Spleen (tissue), 11 donors: ENCODE results near the gene KIZ. TPM values are rescaled to one million over a fixed set of nuclear protein-coding genes. Genes with fewer than 3 reads are reported as not detected.
"Not testable (repeated sequence)": the region's sequence is repeated elsewhere in the genome, so short reads cannot be mapped to it uniquely, and the experiment has no call there.

ENCODE experiments used
- DNase-seq: peaks from one replicate; pipeline ENCODE4 v3.0.0-alpha.2; 2020
- H3K27ac ChIP-seq, 8 donors: fragments of 200-600 bp; sonication (generic) in 7 of 8; 1 replicate in 4 of 8; 2 replicates in 4 of 8; pipeline versions ENCODE4 v1.5.0 to v1.8.0; 2016 to 2021; ENCODE audit warnings: inconsistent platforms in 4 of 8, mild to moderate bottlenecking in 4 of 8, moderate library complexity in 1 of 8
- H3K27me3 ChIP-seq, 7 donors: fragments of 200-600 bp; sonication (generic) in 6 of 7; replicated peaks in 1 of 7; 1 replicate in 4 of 7; 2 replicates in 3 of 7; pipeline versions ENCODE4 v1.5.0 to v1.8.0; 2016 to 2021; ENCODE audit warnings: inconsistent platforms in 3 of 7, mild to moderate bottlenecking in 1 of 7
- H3K36me3 ChIP-seq, 6 donors: fragments of 200-600 bp; sonication (generic) in 5 of 6; 1 replicate in 4 of 6; 2 replicates in 2 of 6; pipeline versions ENCODE4 v1.5.0 to v1.8.0; 2016 to 2021; ENCODE audit warnings: inconsistent platforms in 2 of 6
- H3K4me1 ChIP-seq, 6 donors: fragments of 200-600 bp; sonication (generic) in 5 of 6; 1 replicate in 3 of 6; 2 replicates in 3 of 6; pipeline versions ENCODE4 v1.5.0 to v1.8.0; 2016 to 2021; ENCODE audit warnings: inconsistent platforms in 3 of 6
- H3K4me3 ChIP-seq, 8 donors: fragments of 200-600 bp; sonication (generic) in 7 of 8; 1 replicate in 4 of 8; 2 replicates in 4 of 8; pipeline versions ENCODE4 v1.5.0 to v1.8.0; 2016 to 2021; ENCODE audit warnings: inconsistent platforms in 4 of 8, mild to moderate bottlenecking in 4 of 8, moderate library complexity in 2 of 8
- H3K9me3 ChIP-seq, 8 donors: fragments of 200-600 bp; sonication (generic) in 7 of 8; 1 replicate in 4 of 8; 2 replicates in 4 of 8; pipeline versions ENCODE4 v1.5.0 to v1.8.0; 2016 to 2021; ENCODE audit warnings: inconsistent platforms in 4 of 8
- POLR2A ChIP-seq, 3 donors: fragments of 450-650 bp; IDR thresholded peaks; one replicate each; pipeline ENCODE4 v1.5.1; 2017; ENCODE audit warnings: antibody characterized with exemption in 3 of 3, mild to moderate bottlenecking in 1 of 3
- POLR2AphosphoS5 ChIP-seq, 3 donors: sonication (generic); formaldehyde crosslinking; IDR thresholded peaks; one replicate each; pipeline ENCODE4 v1.5.1; 2017; ENCODE audit warnings: antibody characterized with exemption in 3 of 3
- WGBS, 5 donors: extraction: QIAGEN DNeasy Blood & Tissue Kit in 3 of 5; methylation state at CpG; one replicate each; pipeline versions ENCODE4 v1.1.5 to v1.1.7; 2013 to 2018; 5-methylcytosine and 5-hydroxymethylcytosine counted together
- intact Hi-C: fragments of 100-400 bp; cut with DNase I; formaldehyde crosslinking; loops from one replicate; pipeline ENCODE4 v1.15.0; 2023; ENCODE audit warnings: low total_unique reads
- polyA plus RNA-seq, 3 donors: library from polyadenylated mRNA; stranded (reverse); fragments of 200-250 nt; gene quantifications; one replicate each; pipeline ENCODE4 v1.2.1, GENCODE V29; 2013
- total RNA-seq, 7 donors: library from RNA; depleted of rRNA in 3 of 7; stranded (reverse); fragments of >200 nt in 3 of 7; fragmentation: NEBNext Ultra II Directional in 4 of 7; extraction: Animal tissue kit (Norgen Biotek cat#: 25700) in 4 of 7; gene quantifications; one replicate each; pipeline versions ENCODE4 v1.1.0 to v1.2.1, GENCODE V29; 2016 to 2021
- TF ChIP-seq, protein P1 (sequence below), 11 experiments: fragments of 200-600 bp in 7 of 11; fragments of 450-650 bp in 4 of 11; sonication (generic) in 4 of 11; IDR thresholded peaks in 8 of 11; conservative IDR thresholded peaks in 3 of 11; 1 replicate in 7 of 11; 2 replicates in 4 of 11; pipeline versions ENCODE4 v1.4.0 to v1.8.0; 2016 to 2021; ENCODE audit warnings: antibody characterized with exemption in 11 of 11, inconsistent platforms in 4 of 11, mild to moderate bottlenecking in 1 of 11
- donor health status: healthy with polysubstance abuse.
- donor health status: DM: no; HTN: no; CAD: no; lungs with moderate emphysema.
- donor health status: DM: no; HTN: no; CAD: no.
- donor health status: Bipolar disorder and iron deficiency.
- donor health status: healthy.
- donor health status: DM: no; HTN: no; CAD: no.
- donor health status: DM: yes; HTN: yes; CAD: no.

KIZ gene
- total and polyA plus RNA-seq, 10 donors = 9.5 to 57.9 (median 20.2) TPM

DNA sequence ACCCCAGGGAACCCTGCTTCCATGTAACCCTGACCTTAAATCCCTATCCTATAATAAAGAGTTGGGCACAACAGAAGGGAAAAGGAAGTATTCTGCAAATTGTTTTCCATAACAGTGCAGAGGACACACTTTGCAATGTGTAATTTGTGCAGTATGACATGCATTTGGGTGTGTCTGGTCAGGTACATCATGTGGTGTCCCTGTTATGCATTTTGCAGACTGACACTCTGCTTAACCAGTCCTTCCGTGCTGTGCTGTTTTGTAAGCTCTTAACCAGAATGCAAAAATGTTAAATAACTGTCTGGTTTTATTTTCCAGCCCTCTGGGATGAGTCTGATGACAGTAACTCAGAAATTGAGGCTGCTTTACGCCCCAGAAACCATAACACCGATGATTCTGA lies 120.3 kb downstream of the KIZ start:
- intact Hi-C loops = no loop called here
- DNase-seq = no peak
- no peaks in the 10 kb centered on the region for H3K4me1 ChIP-seq

DNA sequence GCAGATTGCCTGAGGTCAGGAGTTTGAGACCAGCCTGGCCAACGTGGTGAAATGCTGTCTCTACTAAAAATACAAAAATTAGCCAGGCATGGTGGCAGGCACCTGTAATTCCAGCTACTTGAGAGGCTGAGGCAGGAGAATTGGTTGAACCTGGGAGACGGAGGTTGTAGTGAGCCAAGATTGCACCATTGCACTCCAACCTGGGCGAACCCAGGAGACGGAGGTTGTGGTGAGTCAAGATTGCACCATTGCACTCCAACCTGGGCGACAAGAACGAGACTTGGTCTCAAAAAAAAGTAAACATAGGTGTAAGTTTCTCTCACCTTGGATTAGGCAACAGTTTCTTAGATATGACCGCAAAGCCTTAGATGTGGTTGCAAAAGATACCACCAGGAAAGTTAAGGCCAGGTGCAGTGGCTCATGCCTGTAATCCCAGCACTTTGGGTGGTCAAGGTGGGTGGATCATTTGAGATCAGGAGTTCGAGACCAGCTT lies 121.8 kb downstream of the KIZ start:
- H3K27ac ChIP-seq, intact Hi-C loops, DNase-seq, H3K4me3 ChIP-seq, H3K27me3 ChIP-seq, H3K4me1 ChIP-seq, H3K9me3 ChIP-seq: not testable (repeated sequence)
- H3K36me3 ChIP-seq = peaks cover 0 to 41% (median 18%) of the 10 kb centered on the region in 6 donors
- 74 to 91% (median 81%) methylated on average over 8 of the region's 8 CpGs for WGBS, 5 donors

More for the DNA sequence above, 120.3 kb downstream of the KIZ start:
- TF ChIP-seq POLR2A (IDR thresholded peaks at IDR 0.05) (no peak), POLR2AphosphoS5 (IDR thresholded peaks at IDR 0.05) (no peak)
- TF ChIP-seq, protein P1, sequence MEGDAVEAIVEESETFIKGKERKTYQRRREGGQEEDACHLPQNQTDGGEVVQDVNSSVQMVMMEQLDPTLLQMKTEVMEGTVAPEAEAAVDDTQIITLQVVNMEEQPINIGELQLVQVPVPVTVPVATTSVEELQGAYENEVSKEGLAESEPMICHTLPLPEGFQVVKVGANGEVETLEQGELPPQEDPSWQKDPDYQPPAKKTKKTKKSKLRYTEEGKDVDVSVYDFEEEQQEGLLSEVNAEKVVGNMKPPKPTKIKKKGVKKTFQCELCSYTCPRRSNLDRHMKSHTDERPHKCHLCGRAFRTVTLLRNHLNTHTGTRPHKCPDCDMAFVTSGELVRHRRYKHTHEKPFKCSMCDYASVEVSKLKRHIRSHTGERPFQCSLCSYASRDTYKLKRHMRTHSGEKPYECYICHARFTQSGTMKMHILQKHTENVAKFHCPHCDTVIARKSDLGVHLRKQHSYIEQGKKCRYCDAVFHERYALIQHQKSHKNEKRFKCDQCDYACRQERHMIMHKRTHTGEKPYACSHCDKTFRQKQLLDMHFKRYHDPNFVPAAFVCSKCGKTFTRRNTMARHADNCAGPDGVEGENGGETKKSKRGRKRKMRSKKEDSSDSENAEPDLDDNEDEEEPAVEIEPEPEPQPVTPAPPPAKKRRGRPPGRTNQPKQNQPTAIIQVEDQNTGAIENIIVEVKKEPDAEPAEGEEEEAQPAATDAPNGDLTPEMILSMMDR (IDR thresholded peaks at IDR 0.05 in 8 of 11, conservative IDR thresholded peaks at IDR 0.05 in 3 of 11) = no peak
- no peaks in the 10 kb centered on the region for H3K9me3 ChIP-seq
- H3K36me3 ChIP-seq = peaks cover 0 to 53% (median 18%) of the 10 kb centered on the region in 6 donors
- no peaks in the 10 kb centered on the region for H3K27me3 ChIP-seq
- no peak overlapping the region for H3K4me3 ChIP-seq
- 91 to 95% (median 93%) methylated on average over 3 of the region's 3 CpGs for WGBS, 5 donors
- H3K27ac ChIP-seq = no peak overlapping the region

DNA sequence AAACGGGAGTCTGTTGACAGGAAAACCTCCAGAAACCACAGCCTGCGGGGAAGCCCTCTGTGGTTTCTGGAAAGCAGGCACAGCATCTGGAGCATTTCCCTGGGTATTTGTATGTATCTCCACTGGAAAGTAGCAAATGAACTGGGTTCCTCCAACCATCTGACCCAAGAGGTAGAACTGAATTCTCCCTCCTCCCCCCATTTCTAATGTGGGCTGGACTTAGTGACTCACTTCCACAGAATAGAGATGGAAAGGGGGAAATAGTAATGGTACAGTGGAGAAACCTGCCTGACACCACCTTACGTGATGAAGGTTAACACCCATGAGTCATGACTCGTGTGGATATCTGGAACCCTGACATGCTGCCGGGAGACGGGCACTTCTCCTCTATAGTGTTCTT lies 125.4 kb downstream of the KIZ start:
- no peaks in the 10 kb centered on the region for H3K27me3 ChIP-seq
- no peak for DNase-seq
- H3K4me1 ChIP-seq = no peaks in the 10 kb centered on the region
- H3K9me3 ChIP-seq = no peaks in the 10 kb centered on the region
- H3K27ac ChIP-seq = no peak overlapping the region
- peaks cover 0 to 7% (median 1%) of the 10 kb centered on the region in 6 donors for H3K36me3 ChIP-seq
- TF ChIP-seq POLR2A (IDR thresholded peaks at IDR 0.05) = no peak
- TF ChIP-seq POLR2AphosphoS5 (IDR thresholded peaks at IDR 0.05) = no peak
- TF ChIP-seq, protein P1 (IDR thresholded peaks at IDR 0.05 in 8 of 11, conservative IDR thresholded peaks at IDR 0.05 in 3 of 11) = no peak
- 58 to 66% (median 61%) methylated on average over 6 of the region's 6 CpGs for WGBS, 5 donors
- intact Hi-C loops = no loop called here
- H3K4me3 ChIP-seq = no peak overlapping the region

DNA sequence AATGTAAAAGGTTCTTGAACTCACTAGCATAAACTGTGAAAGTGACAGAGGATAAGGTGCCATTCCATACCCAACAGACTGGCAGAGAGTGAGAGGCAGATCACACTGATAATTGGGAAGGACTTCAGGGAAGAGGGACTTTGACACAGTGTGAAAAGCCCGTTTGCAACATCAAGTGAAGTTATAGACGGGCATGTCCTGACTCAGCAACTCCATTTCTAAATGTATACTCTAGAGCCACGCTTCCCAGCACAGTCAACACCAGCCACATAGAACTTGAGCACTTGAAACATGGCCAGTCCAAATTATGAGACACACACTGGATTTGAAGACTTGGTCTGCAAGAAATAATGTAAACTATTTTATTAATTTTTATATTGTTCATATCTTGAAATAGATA lies 131.3 kb downstream of the KIZ start:
- H3K36me3 ChIP-seq = no peaks in the 10 kb centered on the region
- no peaks in the 10 kb centered on the region for H3K27me3 ChIP-seq
- no peaks in the 10 kb centered on the region for H3K9me3 ChIP-seq
- no peak overlapping the region for H3K27ac ChIP-seq
- WGBS, 5 donors = 63 to 86% (median 75%) methylated on average over 3 of the region's 3 CpGs
- no peak overlapping the region for H3K4me3 ChIP-seq
- no peak for DNase-seq
- no peaks in the 10 kb centered on the region for H3K4me1 ChIP-seq
- intact Hi-C loops = no loop called here
- TF ChIP-seq, protein P1 (IDR thresholded peaks at IDR 0.05 in 8 of 11, conservative IDR thresholded peaks at IDR 0.05 in 3 of 11) = no peak
- TF ChIP-seq POLR2A (IDR thresholded peaks at IDR 0.05) (no peak), POLR2AphosphoS5 (IDR thresholded peaks at IDR 0.05) (no peak)

DNA sequence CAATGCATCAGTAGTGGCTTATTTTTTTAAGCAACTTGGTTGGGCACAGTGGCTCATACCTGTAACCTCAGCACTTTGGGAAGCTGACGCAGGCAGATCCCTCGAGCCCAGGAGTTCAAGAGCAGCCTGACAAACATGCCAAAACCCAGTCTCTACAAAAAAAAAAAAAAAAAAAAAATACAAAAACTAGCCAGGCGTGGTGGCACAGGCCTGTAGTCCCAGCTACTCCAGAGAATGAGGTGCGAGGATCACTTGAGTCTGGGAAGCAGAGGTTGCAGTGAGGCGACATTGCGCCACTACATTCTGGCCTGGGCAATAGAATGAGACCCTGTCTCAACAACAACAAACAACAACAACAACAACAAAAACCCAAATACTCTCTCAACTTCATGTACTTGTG lies 132.5 kb downstream of the KIZ start:
- DNase-seq = no peak
- no peaks in the 10 kb centered on the region for H3K27me3 ChIP-seq
- H3K4me1 ChIP-seq = no peaks in the 10 kb centered on the region
- H3K9me3 ChIP-seq = no peaks in the 10 kb centered on the region
- TF ChIP-seq, protein P1 (IDR thresholded peaks at IDR 0.05 in 8 of 11, conservative IDR thresholded peaks at IDR 0.05 in 3 of 11) = no peak
- TF ChIP-seq POLR2AphosphoS5 (IDR thresholded peaks at IDR 0.05) (no peak), POLR2A (IDR thresholded peaks at IDR 0.05) (no peak)
- H3K36me3 ChIP-seq = no peaks in the 10 kb centered on the region
- H3K4me3 ChIP-seq = no peak overlapping the region
- intact Hi-C loops = no loop called here
- H3K27ac ChIP-seq = no peak overlapping the region
- WGBS, 5 donors = 72 to 92% (median 90%) methylated on average over 6 of the region's 6 CpGs
